BE2C (cell line): Measurements from ENCODE around the gene WWOX.

Experiments
- DNase-seq: peaks from one replicate; pipeline ENCODE4 v3.0.0-alpha.2; 2020
- H3K27me3 ChIP-seq: fragments of 250-450 bp; sonication (Bioruptor Pico); 2 replicates; pipeline ENCODE4 v1.5.1; 2020; ENCODE audit warnings: mild to moderate bottlenecking
- H3K36me3 ChIP-seq: fragments of 250-450 bp; sonication (Bioruptor Pico); 2 replicates; pipeline ENCODE4 v1.5.1; 2020; ENCODE audit warnings: mild to moderate bottlenecking
- H3K4me1 ChIP-seq: fragments of 250-450 bp; sonication (Bioruptor Pico); 2 replicates; pipeline ENCODE4 v1.5.1; 2020
- H3K4me3 ChIP-seq: 2 replicates; pipeline ENCODE4 v1.5.1; 2011; ENCODE audit warnings: low read depth, low read length
- H3K9me3 ChIP-seq: fragments of 250-450 bp; sonication (Bioruptor Pico); 2 replicates; pipeline ENCODE4 v1.5.1; 2020
- TF ChIP-seq, protein P1 (sequence below): IDR thresholded peaks from 2 replicates; pipeline ENCODE4 v1.5.1; 2012; ENCODE audit warnings: mild to moderate bottlenecking, low read depth, low read length

Gene WWOX

DNA sequence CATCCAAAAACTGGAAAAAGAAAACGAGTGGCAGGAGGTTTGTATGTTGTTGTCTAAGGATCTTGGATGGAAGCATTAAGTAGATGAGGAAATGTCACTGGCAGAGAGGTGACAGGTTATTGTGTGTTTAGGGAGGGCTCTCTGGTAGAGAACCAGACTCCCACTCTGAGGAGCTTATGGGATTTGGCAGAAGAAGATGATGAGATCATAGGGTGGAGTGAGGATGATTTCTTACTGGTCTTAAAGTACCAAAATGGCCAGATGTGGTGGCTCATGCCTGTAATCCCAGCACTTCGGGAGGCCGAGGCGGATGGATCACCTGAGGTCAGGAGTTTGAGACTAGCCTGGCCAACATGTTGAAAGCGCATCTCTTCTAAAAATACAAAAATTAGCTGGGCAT is 9.0 kb downstream of the WWOX start:
- TF ChIP-seq, protein P1, sequence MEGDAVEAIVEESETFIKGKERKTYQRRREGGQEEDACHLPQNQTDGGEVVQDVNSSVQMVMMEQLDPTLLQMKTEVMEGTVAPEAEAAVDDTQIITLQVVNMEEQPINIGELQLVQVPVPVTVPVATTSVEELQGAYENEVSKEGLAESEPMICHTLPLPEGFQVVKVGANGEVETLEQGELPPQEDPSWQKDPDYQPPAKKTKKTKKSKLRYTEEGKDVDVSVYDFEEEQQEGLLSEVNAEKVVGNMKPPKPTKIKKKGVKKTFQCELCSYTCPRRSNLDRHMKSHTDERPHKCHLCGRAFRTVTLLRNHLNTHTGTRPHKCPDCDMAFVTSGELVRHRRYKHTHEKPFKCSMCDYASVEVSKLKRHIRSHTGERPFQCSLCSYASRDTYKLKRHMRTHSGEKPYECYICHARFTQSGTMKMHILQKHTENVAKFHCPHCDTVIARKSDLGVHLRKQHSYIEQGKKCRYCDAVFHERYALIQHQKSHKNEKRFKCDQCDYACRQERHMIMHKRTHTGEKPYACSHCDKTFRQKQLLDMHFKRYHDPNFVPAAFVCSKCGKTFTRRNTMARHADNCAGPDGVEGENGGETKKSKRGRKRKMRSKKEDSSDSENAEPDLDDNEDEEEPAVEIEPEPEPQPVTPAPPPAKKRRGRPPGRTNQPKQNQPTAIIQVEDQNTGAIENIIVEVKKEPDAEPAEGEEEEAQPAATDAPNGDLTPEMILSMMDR = no peak
- no peaks in the 10 kb centered on the region for H3K27me3 ChIP-seq

GRCh38 chr16:78113258-78113657 is 13.8 kb downstream of the WWOX start:
- H3K36me3 ChIP-seq = no peaks in the 10 kb centered on the region
- H3K9me3 ChIP-seq = no peaks in the 10 kb centered on the region

More for the DNA sequence above, 9.0 kb downstream of the WWOX start:
- H3K4me3 ChIP-seq = no peak overlapping the region
- H3K4me1 ChIP-seq = no peaks in the 10 kb centered on the region
- H3K36me3 ChIP-seq = no peaks in the 10 kb centered on the region
- no peak for DNase-seq
- no peaks in the 10 kb centered on the region for H3K9me3 ChIP-seq

GRCh38 chr16:78115659-78116058 is 16.2 kb downstream of the WWOX start:
- Histone ChIP-seq H3K9me3 (no peaks in the 10 kb centered on the region), H3K4me3 (no peak overlapping the region), H3K27me3 (no peaks in the 10 kb centered on the region), H3K4me1 (no peaks in the 10 kb centered on the region), H3K36me3 (no peaks in the 10 kb centered on the region)
- TF ChIP-seq, protein P1 = no peak
- DNase-seq = no peak

More at GRCh38 chr16:78113258-78113657, 13.8 kb downstream of the WWOX start:
- Histone ChIP-seq H3K4me1 (no peaks in the 10 kb centered on the region), H3K4me3 (no peak overlapping the region), H3K27me3 (no peaks in the 10 kb centered on the region)
- no peak for DNase-seq
- TF ChIP-seq, protein P1 = no peak

DNA sequence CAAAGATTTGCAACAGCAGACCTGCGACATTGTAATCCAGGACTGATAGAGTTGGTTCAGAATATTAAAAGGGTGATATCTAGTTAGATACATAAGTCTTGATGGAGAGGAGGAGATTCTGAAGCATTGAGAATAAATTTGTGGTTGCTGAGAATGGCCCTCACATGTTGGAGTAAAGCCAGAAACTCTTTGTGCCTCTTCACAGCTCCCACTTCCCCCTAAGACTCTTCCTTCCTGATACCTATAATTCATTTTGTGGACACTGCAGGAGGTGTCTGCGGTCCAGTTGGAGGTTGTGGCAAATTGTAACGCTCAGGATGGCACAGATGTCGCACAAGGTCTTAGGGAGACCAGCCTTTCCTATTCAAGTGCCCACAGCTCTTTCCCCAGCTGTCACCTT is 17.5 kb downstream of the WWOX start:
- DNase-seq = no peak
- TF ChIP-seq, protein P1 = no peak
- H3K36me3 ChIP-seq = no peaks in the 10 kb centered on the region
- H3K9me3 ChIP-seq = no peaks in the 10 kb centered on the region
- no peak overlapping the region for H3K4me3 ChIP-seq
- H3K4me1 ChIP-seq = no peaks in the 10 kb centered on the region
- no peaks in the 10 kb centered on the region for H3K27me3 ChIP-seq

DNA sequence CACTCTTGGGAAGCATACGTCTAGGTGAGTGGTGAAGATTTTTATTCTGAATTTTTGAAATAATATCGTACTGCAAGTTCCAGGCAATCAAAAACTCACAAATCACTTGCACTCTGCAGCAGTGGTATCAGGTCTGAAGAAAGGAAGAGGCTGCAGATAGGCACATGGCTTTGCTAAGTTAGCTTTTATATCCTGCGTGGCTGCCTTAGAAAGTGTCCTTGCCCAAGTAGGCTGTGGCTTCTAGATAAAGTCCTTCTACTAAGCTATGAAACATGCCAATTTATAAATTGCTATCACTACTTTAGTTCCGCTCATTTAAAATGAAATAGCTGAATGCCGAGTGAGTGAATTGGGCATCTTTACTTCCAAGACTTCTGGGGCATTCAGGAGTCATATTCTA is 17.9 kb downstream of the WWOX start:
- H3K4me1 ChIP-seq = no peaks in the 10 kb centered on the region
- H3K9me3 ChIP-seq = no peaks in the 10 kb centered on the region
- no peaks in the 10 kb centered on the region for H3K27me3 ChIP-seq
- no peak for DNase-seq
- TF ChIP-seq, protein P1 = no peak
- H3K4me3 ChIP-seq = no peak overlapping the region
- no peaks in the 10 kb centered on the region for H3K36me3 ChIP-seq

- Histone ChIP-seq H3K4me1 (no peaks in the 10 kb centered on the region), H3K36me3 (no peaks in the 10 kb centered on the region), H3K4me3 (no peak overlapping the region), H3K9me3 (no peaks in the 10 kb centered on the region), H3K27me3 (no peaks in the 10 kb centered on the region)
- no peak for DNase-seq
- TF ChIP-seq, protein P1 = no peak
Measured at GRCh38 chr16:78118469-78119025, 19.1 kb downstream of the WWOX start.
